GM19468 (cell line): ENCODE measurements around the gene CACNA1G.

Experiments
- ATAC-seq: cut with Tn5 transposase; IDR thresholded peaks from one replicate; pipeline ENCODE4 v1.9.1; 2021; ENCODE audit warnings: mild to moderate bottlenecking, moderate library complexity, moderate number of reproducible peaks; ENCODE audit not compliant: unreplicated experiment; ENCODE audit errors: extremely low read depth

CACNA1G gene

DNA sequence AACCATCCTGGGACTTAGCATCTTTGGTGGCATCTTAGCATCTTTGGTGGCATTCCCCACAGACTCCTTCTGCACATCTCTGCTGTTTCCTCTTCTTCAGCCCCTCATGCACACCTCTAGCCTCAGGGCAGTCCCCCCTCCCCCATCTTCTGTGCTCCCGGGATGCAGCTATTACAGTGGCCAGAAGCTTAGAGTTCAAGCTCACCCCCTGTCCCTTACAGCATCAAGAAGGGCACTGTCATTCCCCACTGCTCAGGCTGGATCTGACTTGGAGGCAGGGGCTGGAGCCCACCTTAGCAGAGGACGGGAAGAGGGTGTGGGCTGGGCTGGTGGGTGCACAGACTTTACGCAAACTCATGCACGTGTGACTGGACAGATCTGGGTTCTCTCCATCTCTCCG lies 27.3 kb upstream of the CACNA1G start:
- ATAC-seq, result no peak

DNA sequence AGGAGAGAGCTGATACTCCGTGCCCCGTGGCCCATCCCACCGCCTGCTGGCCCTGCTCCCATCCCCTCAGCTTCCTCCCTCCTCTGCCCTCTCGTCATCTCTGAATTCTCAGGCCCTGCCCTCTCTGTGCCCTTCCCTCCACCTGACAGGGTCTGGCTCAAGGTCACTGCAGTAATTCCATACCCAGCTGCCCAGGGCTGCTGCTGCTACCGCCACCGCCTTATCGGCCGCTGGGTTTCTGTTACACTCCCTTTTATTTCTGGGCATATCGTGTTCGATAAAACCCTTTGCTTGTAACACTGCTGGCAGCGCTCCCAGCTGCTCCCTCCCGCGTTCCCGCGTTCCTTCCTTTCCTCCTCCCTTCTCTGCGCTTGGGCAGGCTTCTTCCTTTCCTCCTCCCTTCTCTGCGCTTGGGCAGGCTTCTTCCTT lies 26.8 kb upstream of the CACNA1G start:
- ATAC-seq, result no peak

DNA sequence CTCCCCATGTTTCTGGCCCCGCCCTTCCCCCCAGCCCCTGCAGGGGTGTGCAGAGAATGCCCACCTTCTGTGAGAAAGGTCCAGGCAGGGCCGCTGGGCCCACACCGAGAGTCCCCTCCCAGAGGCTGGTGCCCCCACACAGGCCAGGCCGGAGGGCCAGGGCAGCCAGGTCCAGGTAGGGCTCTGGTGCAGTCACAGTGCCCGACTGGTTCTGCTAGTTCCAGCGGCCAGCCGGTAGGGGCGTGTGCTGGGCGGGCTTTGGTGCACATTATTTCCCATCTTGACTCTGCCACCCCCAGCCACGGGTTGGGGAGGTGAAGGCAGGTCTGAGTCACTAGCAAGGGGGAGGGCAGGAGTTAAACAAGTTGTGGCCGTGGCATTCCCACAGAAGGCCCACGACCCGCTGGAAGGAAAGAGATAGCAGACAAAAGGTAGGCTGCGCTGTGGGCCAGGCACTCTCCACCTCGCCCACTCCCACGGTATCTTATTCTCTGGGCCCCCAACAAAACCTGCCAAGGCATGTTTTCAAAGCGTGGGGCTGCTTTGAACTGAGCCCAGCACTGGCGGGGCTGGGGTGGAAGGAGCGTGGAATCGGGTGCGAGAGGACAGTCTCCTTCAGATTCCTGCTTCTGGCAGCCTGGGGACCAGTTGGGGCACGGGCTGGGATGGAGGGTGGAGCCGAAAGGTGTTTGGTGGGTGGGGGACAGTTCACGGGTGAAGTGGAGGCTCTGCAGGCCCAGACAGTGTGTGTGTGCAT lies 26.1 kb upstream of the CACNA1G start:
- ATAC-seq, result no peak

DNA sequence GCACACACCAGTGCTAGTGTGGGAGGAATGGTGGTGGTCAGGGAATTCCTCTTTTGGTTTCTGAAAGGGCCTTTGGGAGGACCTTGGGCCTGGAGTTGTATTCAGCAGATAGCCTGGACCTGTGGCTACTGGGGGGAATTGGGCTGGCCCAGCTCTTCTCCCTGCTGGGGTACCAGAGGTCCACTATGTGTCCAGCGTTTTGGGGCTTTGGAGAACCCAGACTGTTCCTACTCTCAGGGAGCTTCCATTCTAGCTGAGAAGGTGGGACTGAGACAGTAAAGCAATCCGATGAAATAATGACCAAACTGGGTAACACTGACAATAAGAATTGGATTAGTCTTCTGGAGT lies 25.6 kb upstream of the CACNA1G start:
- ATAC-seq, result no peak

DNA sequence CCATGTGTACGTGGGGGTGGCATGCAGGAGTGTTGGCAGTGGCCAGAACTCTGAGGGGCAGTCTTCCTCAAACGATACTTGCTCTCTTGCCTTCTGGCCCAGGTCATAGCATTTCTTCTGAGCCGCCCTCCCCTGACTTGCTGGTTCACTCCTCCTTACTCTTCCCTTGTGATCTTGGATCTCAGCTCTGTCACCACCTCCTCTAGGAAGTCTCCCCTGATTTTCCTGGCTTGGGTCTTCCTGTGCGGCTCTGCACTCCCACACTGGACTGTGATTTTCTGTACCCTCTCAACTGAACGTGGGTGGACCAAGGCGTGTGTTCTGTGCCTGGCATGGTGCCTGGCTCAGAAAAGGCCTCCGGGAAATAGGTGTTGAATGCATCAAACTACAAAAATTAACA lies 25.1 kb upstream of the CACNA1G start:
- ATAC-seq, result no peak

DNA sequence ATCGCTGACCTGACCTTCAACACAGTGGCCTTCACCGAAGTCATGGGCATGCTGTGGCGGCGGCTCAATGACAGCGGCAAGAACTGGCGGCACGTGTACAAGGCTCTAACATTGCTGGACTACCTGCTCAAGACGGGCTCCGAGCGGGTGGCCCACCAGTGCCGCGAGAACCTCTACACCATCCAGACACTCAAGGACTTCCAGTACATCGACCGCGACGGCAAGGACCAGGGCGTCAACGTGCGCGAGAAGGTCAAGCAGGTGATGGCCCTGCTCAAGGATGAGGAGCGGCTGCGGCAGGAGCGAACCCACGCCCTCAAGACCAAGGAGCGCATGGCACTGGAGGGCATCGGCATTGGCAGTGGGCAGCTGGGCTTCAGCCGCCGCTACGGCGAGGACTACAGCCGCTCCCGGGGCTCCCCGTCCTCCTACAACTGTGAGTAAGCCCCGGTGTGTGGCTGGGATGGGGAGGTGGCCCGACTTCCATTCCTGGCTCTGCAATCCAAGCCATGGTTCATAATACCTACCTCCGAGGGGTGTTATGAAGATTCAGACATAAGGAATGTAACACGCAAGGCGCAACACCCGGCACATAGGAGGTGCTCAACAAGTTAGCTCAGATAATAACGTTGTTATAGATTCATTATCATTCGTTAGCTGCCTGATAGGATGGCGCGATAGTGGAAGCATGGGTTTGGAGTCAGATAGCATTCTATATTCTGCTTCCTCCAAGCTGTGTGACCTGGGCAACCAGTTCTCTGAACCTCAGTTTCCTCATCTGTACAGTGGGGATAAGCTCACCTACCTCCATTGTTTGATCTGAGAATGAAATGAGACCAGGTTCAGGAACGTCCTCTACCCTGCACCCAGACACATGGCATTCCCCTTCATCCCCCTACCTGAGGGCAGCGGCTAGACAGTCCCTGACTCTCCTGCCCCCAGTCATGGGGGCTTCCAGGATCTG lies 23.6 kb upstream of the CACNA1G start:
- ATAC-seq, result no peak

DNA sequence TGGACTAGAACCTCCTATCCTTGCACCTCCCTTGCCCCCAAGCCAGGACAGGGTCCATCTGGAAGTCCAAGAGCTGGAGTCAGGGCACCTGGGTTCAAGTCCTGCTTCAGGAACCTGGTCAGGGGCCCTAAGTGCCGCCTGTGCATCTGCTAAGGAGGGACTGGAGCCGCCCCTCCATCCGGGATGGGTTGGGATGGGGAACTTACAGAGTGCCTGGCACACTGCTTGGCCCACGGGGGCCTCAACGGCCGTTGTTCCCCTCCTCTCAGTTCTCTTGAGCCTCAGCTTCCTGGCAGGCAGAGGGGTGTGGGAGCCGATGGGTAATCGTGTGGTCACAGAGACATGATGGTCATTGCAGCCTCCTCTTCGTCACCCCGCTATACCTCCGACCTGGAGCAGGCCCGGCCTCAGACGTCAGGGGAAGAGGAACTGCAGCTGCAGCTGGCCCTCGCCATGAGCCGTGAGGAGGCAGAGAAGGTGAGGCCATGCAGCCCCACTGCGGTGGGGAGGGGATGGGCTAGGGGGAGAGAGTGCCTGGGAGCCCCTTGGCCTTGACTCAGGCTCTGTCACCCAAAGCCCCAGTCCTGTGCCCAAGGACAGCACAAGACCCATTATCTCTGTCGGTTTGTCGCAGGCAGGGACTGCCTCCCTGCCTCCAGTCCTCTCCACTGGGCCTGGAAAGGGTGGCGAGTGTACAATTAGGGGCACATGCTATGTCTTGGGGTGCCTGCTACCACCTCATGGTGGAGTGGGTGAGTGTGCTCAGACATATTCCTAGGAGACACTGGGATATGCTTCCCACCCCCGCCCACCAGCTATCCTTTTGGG lies 22.6 kb upstream of the CACNA1G start:
- ATAC-seq, result no peak

DNA sequence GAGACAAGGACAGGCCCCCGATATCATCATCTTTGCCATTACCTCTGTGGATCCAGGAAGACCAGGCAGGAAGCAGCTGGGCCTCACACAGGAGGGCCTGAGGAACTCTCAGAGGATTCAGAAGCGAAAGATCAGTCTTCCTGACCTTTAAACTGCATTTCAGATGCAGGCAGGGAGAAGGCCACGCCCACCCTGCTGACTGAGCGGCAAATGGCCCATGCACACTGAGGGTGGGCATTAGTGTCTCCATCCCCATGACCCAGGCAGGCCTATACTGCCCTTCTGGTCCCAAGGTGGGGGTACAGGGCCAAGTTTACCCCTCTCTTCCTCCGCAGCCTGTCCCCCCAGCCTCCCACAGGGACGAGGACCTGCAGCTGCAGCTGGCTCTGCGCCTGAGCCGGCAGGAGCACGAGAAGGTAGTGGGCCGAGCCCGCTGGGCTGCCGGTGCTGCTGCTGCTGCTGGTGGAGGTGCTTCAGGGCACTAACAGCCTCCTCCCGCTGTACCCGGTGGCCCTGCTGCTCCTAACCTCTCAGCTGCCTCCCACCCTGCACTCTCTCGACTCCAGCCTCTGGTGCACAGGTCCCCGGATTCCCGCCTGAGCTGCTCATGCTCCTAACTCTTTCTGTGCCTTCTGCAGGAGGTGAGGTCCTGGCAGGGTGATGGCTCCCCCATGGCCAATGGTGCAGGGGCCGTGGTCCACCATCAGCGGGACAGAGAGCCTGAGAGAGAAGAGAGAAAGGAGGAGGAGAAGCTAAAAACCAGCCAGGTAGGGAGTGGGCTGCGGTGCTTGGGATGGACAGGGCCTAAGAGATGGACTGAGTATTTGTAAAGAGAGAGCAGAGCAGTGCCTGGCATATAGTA lies 21.7 kb upstream of the CACNA1G start:
- no peak for ATAC-seq

DNA sequence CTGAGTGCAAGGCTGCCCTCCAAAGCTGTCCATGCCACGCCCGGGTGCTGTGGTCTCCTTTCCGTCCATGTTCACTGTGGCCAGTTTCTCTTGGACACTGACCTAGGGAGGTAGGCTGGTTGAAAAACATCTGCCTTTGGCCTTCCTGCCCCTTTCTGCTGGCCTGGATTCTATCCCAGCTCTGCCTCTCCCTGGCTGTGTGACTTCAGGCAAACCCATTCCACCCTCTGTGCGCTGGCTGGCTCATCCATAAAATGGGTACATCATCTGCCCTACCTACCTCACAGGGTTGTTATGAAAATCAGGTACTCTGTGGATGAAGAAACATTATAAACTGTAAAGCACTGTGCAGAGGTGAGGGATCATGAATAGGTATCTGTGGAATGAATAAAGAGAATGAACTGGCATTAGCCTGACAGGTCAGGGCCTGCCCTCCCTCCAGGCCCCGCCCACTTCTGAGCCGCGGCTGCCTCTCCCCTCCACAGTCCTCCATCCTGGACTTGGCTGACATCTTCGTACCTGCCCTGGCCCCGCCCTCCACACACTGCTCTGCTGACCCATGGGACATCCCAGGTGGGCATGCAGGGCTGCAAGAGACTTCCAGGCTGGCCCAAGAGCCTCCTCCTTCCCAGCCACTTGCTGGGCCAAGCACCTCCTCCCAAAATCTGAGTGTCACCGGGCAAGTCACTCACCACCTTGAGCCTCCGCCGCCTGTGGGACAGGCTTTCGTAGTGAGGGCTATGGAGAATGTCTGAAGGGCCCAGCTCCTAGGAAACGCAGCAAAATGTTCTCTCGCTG lies 20.6 kb upstream of the CACNA1G start:
- ATAC-seq, result no peak

DNA sequence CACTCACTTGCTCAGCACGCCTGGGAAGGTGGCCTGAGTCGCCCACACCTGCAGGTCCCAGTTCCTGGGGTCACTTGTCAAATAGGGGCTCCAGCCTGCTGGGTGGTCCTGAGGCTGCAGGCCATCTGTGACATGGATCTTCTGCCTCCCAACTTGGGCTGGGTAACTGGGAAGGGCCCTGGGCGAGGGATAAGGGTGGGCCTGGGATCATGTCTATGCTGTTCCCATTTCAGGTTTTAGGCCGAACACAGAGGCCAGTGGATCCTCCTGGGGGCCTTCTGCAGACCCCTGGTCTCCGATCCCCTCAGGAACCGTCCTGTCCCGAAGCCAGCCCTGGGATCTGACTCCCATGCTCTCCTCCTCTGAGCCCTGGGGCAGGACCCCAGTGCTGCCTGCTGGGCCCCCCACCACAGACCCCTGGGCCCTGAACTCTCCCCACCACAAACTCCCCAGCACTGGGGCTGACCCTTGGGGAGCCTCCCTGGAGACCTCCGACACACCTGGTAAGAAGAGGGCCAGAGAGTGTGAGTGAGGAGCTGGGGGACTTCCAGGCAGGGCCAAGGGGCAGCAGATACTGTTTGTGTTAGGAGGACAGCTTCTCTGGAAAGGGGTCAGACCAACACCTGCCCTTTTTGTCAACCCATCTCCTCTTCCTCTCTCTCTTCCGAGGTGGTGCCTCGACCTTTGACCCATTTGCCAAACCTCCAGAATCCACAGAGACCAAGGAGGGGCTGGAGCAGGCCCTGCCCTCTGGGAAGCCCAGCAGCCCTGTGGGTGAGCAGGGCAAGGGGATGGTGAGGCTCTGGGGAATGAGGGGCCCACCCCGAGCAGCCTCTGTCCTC lies 19.7 kb upstream of the CACNA1G start:
- no peak for ATAC-seq

DNA sequence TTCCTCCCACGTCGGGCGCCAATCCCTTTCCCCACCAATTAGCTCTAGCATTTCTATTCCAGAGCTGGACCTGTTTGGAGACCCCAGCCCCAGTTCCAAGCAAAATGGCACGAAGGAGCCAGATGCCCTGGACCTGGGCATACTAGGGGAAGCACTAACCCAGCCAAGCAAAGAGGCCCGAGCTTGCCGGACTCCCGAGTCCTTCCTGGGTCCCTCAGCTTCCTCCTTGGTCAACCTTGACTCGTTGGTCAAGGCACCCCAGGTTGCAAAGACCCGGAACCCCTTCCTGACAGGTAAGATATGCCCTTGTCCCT lies 19.2 kb upstream of the CACNA1G start:
- ATAC-seq, result no peak

DNA sequence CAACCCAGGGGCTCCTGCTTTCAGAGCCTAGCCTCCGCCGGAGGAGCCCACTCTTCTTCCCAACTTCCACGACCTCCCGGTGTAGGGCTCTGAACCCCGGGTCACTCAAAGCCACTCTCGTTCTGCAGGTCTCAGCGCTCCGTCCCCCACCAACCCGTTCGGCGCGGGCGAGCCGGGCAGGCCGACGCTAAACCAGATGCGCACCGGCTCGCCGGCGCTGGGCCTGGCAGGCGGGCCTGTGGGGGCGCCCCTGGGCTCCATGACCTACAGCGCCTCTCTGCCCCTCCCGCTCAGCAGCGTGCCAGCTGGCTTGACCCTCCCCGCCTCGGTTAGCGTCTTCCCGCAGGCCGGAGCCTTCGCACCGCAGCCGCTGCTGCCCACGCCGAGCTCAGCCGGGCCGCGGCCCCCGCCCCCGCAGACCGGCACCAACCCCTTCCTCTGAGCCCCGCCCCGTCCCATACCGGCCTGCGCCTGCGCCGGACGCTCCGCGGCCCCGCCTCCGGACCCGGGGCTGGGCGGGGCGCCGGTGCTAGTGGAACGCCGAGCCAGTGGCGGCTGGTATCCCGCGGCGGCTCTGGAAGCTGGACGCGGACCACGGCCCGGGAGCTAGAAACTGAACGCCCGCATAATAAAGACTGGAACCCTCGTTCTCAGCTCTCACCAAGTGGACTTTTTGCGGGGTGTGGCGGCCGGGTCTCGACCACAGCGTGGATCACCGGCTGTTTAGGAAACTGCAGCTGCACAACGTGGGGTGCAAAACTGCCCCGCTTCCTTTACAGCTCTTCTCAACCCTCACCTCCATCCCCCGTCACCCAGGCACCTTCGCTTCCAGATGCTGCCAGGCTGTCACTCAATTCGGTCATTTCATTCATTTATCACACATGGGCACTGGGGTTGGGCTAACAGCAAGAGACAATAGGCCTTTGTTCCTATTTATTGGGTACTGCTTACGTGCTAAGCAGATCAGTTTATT lies 18.5 kb upstream of the CACNA1G start:
- ATAC-seq, result peak; percentile 64

DNA sequence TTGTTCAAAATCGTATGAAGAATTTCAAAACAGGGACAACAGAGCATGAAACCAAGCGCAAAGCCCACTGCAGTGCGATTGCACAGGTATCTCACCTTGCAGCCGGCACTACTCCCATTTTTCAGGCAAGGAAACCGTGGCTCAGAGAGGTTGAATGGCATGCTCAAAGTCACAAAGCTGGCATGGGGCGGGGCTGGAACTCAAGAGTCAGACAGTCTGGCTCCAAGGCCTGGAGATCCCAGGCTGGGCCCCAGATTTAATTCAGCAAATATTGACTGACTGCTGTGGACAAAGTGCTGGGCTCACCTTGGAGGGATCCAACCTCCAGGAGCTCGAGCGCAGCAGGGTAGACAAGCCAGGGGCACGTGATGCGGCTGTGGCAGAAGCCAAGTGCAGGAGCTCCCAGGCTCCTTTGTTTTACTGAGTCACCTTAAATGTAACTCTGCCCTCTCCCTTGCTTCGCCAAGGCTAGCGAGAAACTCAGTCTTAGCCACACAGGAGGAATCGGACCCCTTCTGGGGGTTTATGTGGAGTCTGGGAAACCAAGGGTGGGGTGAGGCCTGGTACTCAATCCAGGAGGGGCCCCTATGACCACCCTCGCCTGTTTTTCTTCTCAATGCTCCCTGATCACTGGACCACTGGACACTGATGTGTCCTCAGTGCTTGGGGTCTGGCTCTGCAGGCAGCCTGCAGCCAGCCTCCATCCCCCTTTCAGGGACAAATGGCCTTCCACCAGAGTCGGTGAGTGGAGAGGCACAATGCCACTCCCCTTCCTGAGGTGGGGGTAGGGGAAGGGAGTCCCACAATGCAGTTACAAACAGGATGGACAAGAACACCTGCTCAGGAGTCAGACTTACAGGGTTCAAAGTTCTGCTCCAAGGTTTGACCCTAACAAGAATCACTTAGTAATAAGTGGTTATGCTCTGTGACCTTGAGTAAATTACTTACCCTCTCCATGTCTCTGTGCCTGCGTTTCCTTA lies 17.4 kb upstream of the CACNA1G start:
- ATAC-seq, result no peak

DNA sequence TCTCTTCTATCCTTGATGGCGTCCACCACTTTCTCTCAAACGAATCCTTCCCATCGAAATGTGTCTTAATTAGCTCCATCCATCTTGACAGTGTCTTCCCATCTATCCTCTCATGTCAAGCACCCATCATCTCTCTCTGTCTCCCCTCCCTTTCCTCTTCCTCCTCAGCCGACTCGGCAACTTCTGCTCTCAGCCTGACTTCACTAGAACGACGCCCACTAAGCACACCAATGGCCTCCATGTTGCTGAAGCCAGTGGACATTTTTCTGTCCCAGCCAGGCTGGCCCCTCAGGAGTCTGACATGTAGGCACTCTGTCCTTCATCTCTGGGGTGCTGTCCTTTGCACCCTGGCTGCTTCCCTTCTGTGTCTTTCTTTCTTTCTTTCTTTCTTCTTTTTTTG lies 16.0 kb upstream of the CACNA1G start:
- ATAC-seq, result no peak

DNA sequence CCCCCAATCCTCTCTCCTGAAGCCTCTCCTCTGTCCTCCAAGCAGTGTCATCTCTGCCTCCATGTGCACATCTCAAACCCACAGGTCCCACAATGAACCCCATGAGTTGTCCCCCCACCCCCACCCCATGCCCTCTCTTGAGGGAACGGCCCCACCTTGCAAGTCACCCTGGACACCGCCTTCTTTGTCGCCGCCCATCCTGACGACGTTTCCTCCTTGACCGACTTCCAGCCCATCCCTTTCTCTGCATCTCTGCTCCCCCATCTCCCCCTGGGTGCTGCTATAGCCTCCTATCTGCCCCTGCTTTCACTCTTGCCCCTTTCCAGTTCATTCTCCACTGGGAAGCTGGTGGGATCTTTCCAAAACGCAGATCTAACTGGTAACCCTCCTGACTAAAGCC lies 15.2 kb upstream of the CACNA1G start:
- no peak for ATAC-seq

DNA sequence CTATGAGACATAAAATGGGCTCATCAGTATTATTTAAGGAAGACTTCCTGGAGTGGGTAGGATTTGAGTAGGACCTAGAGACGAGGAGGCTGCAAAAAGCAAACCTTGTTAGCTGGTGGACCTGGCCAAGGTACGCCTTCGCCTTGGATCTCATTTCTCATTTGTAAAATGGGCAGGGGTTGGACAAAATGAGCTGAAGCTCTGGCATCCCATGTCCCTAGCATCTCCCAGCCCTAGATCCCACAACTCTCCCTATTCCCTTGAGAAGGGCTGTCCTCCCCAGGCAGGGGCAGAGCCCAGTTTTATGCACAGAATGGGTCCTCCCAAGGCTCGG lies 13.8 kb upstream of the CACNA1G start:
- ATAC-seq, result no peak
